GM20431 (cell line): ENCODE measurements around the gene ENC1.

Experiments
- in situ Hi-C: fragments of 300-500 bp; cut with MseI, MboI; formaldehyde crosslinking; loops from one replicate; pipeline ENCODE4 v1.15.0; 2020; ENCODE audit warnings: low sequenced_read_pairs; ENCODE audit not compliant: unreplicated experiment

ENC1 gene

DNA sequence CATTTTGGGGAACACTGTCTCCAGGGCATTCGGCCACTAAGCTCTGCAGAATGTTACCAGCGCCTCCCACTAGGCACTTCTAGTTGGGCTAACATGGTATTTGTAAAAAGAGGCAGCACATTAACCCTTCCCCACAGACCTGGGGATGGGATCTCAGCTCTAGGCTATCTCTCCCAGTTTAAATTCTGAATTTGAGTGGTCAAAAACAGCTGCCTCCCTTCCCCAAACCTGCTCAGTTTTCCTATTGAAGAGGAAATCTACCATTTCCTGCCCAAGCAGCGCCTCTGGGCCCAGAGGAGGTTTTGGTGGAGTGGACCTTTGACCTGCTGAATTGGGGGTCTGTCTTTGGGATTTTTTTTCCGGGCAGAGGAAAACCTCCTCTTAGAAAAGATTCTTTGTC lies 53.2 kb downstream of the ENC1 start:
- in situ Hi-C loops, result no loop called here

DNA sequence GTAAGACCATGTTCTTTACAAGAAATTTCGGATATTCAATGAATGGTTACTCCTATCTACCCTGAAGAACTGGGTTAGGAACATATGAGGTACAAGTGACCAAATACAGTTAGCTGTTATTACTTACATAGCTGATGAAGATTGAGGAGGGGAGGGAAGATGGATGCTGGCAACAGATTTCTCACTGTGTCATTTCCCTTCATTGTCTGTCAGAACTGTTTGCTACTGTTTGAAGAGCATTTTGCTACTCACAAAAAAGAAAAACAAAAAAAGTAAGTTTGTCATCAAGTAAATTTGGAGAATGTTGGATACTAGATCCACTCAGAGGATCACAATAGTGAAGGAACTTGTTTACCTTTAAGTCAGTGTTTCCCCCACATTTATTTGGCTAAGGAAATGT lies 53.7 kb downstream of the ENC1 start:
- in situ Hi-C loops, result no loop called here

DNA sequence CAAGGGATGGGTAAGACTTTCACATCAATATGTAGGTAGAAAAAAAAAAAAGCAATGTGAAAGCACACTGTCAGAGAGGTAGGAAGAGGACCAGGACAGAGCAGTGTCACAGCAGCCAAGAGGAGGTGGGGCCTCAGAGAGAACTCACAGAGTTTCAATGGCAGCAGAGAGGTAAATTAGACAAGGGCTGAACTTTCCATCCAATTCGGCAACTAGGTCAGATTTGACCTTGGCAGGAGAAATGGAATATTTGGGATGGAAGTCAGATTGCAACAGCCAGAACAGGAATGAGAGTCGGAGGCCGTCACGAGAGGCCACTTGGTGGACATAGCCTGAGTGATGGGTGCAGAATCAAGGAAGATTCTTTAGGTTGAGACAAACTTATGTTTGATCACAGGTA lies 57.7 kb downstream of the ENC1 start:
- in situ Hi-C loops, result no loop called here

DNA sequence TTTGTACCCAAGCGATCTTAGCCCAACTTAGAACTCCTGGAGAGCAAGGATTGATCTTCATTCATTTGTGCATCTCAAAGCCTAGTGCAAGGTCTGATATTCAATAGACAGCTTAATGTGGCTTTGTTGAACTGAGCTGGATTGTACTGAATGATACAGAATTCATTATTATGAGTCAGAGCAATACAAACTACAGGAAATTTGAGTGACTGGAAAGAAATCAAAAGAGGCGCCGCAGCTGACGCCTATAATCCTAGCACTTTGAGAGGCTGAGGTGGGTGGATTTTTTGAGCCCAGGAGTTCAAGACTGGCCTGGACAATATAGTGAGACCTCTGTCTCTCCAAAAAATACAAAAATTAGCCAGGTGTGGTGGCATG lies 58.6 kb downstream of the ENC1 start:
- in situ Hi-C loops, result no loop called here

DNA sequence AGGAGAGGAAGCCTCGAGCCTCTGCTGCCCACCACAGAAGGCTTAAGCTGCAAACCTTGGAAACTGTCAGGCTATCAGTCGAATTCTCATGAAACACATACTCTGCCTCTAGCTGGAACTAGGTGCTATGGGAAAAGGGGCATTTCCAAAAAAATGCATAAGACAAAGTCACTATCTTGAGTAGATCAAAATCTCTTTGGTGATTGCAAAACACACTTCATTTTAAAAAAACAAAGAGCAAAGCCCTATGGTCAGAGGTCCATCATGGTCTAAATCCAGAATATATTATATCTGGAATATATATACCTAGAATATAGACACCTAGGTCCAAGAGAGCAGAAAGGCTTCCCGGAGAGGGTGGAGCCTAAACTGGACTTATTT lies 59.8 kb downstream of the ENC1 start:
- in situ Hi-C loops, result no loop called here

DNA sequence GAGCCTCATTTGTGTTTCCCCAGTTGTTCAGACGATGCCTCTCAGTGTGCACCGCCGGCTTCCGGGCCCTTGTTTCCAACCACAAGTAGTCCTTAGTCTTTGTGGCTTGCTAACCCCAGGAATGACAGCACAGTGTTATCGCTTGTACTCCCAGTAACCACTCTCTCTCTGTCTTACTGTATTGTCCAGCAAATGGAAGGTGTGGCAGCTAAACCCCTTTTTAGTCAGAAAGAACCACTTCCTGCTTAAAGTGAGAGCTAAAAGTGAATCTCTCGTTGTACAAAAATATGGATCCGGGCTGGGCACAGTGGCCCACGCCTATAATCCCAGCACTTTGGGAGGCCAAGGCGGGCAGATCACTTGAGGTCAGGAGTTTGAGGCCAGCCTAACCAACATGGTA lies 61.3 kb downstream of the ENC1 start:
- in situ Hi-C loops, result no loop called here

DNA sequence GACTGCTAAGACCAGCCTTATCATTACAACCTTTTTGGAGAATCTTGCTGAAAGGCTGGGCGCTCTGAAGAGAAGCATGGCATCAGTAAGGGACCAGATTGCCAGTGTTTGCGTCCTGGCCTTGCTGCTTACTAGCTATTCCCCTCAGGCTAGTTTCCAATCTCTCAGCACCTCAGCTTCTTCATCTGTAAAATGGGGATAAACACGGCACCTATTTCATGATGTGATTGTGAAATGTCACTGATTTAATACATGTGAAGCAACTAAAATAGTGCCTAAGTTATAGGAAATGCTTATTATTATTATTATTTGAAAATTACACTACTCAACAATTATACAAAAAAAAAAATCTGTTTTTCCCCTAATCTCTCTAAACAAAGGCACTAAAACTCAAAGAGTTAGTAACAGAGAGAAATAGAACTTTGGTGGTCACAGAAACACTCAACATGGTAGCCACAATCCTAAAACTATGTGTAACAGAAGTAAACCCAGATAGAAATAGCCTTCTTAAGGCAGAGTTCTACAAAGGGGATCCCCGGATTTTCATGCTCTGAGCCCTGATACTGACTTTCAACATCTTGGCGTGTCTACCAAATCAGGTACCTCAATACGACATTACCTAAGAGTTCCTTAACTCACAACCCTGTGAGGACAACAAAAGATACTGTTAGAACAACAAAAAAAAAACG lies 62.0 kb downstream of the ENC1 start:
- in situ Hi-C loops, result no loop called here
